Smooth muscle cell (in vitro differentiated cells): Measurements from ENCODE around the gene LSR. TPM values are rescaled to one million over a fixed set of nuclear protein-coding genes. Genes with fewer than 3 reads are reported as not detected.

Experiments used
- DNase-seq: peaks from one replicate; lab custom pipeline; 2025; ENCODE audit not compliant: unreplicated experiment; lab: John Stamatoyannopoulos, UW
- H2AFZ ChIP-seq: fragments of 200-600 bp; sonication (generic); 2 replicates; pipeline ENCODE4 v1.6.0; 2016; ENCODE audit warnings: antibody characterized with exemption, low read depth, mild to moderate bottlenecking
- H3F3A ChIP-seq: fragments of 200-600 bp; sonication (generic); 2 replicates; pipeline ENCODE4 v1.6.0; 2017; ENCODE audit warnings: antibody characterized with exemption, low read depth
- H3K27ac ChIP-seq: fragments of 200-600 bp; sonication (generic); 2 replicates; pipeline ENCODE4 v1.5.1; 2016; ENCODE audit warnings: low read depth, mild to moderate bottlenecking
- H3K27me3 ChIP-seq: fragments of 200-600 bp; sonication (generic); 2 replicates; pipeline ENCODE4 v1.6.1; 2016; ENCODE audit warnings: low read depth, mild to moderate bottlenecking
- H3K36me3 ChIP-seq: fragments of 200-600 bp; sonication (generic); 2 replicates; pipeline ENCODE4 v1.5.1; 2016; ENCODE audit warnings: low read depth
- H3K4me1 ChIP-seq: fragments of 200-600 bp; sonication (generic); 2 replicates; pipeline ENCODE4 v1.5.1; 2016; ENCODE audit warnings: low read depth
- H3K4me2 ChIP-seq: fragments of 200-600 bp; sonication (generic); 2 replicates; pipeline ENCODE4 v1.6.0; 2016; ENCODE audit warnings: mild to moderate bottlenecking
- H3K4me3 ChIP-seq: fragments of 200-600 bp; sonication (generic); 2 replicates; pipeline ENCODE4 v1.5.1; 2016; ENCODE audit warnings: mild to moderate bottlenecking
- H3K79me2 ChIP-seq: fragments of 200-600 bp; sonication (generic); 2 replicates; pipeline ENCODE4 v1.6.0; 2016; ENCODE audit warnings: low read depth, mild to moderate bottlenecking
- H3K9ac ChIP-seq: fragments of 200-600 bp; sonication (generic); 2 replicates; pipeline ENCODE4 v1.6.0; 2016; ENCODE audit warnings: low read depth
- H3K9me3 ChIP-seq: fragments of 200-600 bp; sonication (generic); replicated peaks from 2 replicates; pipeline ENCODE4 v1.5.1; 2016; ENCODE audit warnings: low read depth
- H4K20me1 ChIP-seq: fragments of 200-600 bp; sonication (generic); 2 replicates; pipeline ENCODE4 v1.6.0; 2016; ENCODE audit warnings: low read depth
- WGBS: methylation state at CpG from one replicate; pipeline ENCODE4 v1.1.7; 2016; ENCODE audit warnings: low lambda C conversion rate; 5-methylcytosine and 5-hydroxymethylcytosine counted together
- polyA plus RNA-seq: library from polyadenylated mRNA; unstranded; fragments of >200 nt; fragmentation: Nextera tagmentation; extraction: Ambion mirVana; gene quantifications from 2 replicates; pipeline ENCODE4 v1.2.1, GENCODE V29; 2016
- total RNA-seq: library from RNA; depleted of rRNA; stranded (reverse); fragments of >200 nt; gene quantifications from 2 replicates; pipeline ENCODE4 v1.2.3, GENCODE V29; 2014
- TF ChIP-seq, protein P1 (sequence below): fragments of 200-600 bp; sonication (generic); IDR thresholded peaks from 2 replicates; pipeline ENCODE4 v1.5.1; 2017; ENCODE audit warnings: borderline replicate concordance, mild to moderate bottlenecking, antibody characterized with exemption; ENCODE audit not compliant: insufficient read depth, poor library complexity, severe bottlenecking

LSR gene
- total and polyA plus RNA-seq, 2 experiments from 2014 or later: 14.0 to 14.2 TPM

DNA sequence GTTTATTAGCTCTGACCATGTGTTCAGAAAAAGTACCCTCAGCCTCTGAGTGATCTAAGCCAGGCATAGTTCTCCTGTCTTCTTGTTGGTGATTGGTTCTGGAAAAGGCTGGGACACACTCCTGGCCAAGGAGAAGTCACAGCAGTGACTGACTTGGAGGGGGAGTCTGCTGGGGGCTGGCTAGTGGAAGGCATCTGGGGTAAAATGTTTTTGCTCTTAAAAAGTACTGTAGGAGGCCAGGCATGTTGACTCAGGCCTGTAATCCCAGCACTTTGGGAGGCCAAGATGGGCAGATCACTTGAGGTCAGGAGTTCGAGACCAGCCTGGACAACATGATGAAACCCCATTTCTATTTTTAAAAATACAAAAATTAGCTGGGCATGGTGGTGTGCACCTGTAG is 41.9 kb upstream of the LSR start:
- TF ChIP-seq, protein P1, sequence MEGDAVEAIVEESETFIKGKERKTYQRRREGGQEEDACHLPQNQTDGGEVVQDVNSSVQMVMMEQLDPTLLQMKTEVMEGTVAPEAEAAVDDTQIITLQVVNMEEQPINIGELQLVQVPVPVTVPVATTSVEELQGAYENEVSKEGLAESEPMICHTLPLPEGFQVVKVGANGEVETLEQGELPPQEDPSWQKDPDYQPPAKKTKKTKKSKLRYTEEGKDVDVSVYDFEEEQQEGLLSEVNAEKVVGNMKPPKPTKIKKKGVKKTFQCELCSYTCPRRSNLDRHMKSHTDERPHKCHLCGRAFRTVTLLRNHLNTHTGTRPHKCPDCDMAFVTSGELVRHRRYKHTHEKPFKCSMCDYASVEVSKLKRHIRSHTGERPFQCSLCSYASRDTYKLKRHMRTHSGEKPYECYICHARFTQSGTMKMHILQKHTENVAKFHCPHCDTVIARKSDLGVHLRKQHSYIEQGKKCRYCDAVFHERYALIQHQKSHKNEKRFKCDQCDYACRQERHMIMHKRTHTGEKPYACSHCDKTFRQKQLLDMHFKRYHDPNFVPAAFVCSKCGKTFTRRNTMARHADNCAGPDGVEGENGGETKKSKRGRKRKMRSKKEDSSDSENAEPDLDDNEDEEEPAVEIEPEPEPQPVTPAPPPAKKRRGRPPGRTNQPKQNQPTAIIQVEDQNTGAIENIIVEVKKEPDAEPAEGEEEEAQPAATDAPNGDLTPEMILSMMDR: no peak
- Histone ChIP-seq H2AFZ (no peak overlapping the region), H4K20me1 (no peaks in the 10 kb centered on the region), H3K27me3 (no peaks in the 10 kb centered on the region), H3K9me3 (no peaks in the 10 kb centered on the region), H3K9ac (no peak overlapping the region), H3K4me3 (no peak overlapping the region), H3K4me2 (no peak overlapping the region), H3F3A (no peaks in the 10 kb centered on the region), H3K79me2 (no peaks in the 10 kb centered on the region), H3K27ac (no peak overlapping the region), H3K4me1 (no peaks in the 10 kb centered on the region), H3K36me3 (no peaks in the 10 kb centered on the region)
- no peak for DNase-seq
- 94% methylated on average over 1 of the region's 1 CpG for WGBS

DNA sequence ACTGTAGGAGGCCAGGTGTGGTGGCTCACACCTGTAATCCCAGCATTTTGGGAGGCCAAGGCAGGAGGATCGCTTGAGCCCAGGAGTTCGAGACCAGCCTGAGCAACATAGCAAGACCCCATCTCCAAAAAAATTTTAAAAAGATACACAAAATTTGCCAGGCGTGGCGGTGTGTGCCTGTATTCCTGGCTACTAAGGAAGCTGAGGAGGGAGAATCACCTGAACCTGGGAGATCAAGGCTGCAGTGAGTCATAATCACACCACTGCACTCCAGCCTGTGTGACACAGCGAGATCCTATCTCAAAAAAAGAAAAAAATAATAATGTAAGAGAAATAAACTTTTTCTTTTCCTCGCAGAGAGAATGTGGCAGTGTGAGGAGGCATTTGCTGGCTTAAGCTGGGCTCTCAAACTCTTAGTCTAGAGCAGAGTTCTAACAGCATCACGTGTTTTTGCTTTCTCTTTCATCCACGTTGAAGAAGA is 41.4 kb upstream of the LSR start:
- no peaks in the 10 kb centered on the region for H4K20me1 ChIP-seq
- no peak overlapping the region for H3K9ac ChIP-seq
- WGBS: 89% methylated on average over 8 of the region's 8 CpGs
- DNase-seq: no peak
- H3K9me3 ChIP-seq: no peaks in the 10 kb centered on the region
- TF ChIP-seq, protein P1: no peak
- H3K27ac ChIP-seq: no peak overlapping the region
- no peaks in the 10 kb centered on the region for H3K79me2 ChIP-seq
- no peaks in the 10 kb centered on the region for H3K36me3 ChIP-seq
- H3K4me3 ChIP-seq: no peak overlapping the region
- H3K27me3 ChIP-seq: no peaks in the 10 kb centered on the region
- no peaks in the 10 kb centered on the region for H3F3A ChIP-seq
- no peak overlapping the region for H2AFZ ChIP-seq
- H3K4me1 ChIP-seq: no peaks in the 10 kb centered on the region
- no peak overlapping the region for H3K4me2 ChIP-seq

DNA sequence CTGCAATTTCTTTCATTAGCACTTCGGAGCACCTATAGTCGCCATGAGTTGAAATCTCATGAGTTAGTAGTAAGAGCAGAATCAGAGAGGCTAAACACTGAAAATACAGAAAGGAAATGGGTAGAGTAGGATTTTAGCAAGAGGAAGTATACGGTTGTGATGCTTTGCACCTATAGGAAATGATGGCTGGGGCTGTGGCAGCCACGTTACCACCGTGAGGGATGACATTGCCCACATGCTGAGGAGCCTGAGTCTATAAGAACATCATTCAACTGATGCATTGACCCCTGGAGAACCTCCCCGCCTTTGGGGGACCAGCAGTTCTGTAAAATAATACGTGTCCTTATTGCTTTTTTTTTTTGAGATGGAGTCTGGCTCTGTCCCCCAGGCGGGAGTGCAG is 40.7 kb upstream of the LSR start:
- 88% methylated on average over 8 of the region's 8 CpGs for WGBS
- Histone ChIP-seq H3K9ac (no peak overlapping the region), H2AFZ (no peak overlapping the region), H3K27ac (no peak overlapping the region), H3K36me3 (no peaks in the 10 kb centered on the region), H3K79me2 (no peaks in the 10 kb centered on the region), H3F3A (no peaks in the 10 kb centered on the region), H3K27me3 (no peaks in the 10 kb centered on the region), H4K20me1 (no peaks in the 10 kb centered on the region), H3K4me2 (no peak overlapping the region), H3K9me3 (no peaks in the 10 kb centered on the region), H3K4me3 (no peak overlapping the region), H3K4me1 (no peaks in the 10 kb centered on the region)
- no peak for DNase-seq
- TF ChIP-seq, protein P1: no peak

DNA sequence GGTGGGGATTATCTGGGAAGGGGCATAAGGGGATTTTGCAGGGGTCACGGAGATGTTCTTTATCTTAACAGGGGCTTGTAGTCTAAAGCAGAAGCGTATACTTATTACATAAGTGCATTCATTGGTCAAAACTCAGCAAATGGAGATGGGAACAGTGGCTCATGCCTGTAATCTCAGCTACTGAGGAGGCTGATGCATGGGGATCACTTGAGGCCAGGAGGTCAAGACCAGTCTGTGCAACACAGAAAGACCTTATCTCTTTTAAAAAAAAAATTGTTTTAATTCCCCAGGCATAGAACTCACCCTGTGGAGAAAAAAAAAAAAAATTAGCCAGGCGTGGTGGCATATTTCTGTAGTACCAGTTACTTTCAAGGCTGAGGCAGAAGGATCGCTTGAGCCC is 39.2 kb upstream of the LSR start:
- Histone ChIP-seq H3K27me3 (no peaks in the 10 kb centered on the region), H3K9me3 (no peaks in the 10 kb centered on the region), H3K9ac (no peak overlapping the region), H2AFZ (no peak overlapping the region), H3K36me3 (no peaks in the 10 kb centered on the region), H3K27ac (no peak overlapping the region), H4K20me1 (no peaks in the 10 kb centered on the region), H3K4me1 (no peaks in the 10 kb centered on the region), H3F3A (no peaks in the 10 kb centered on the region), H3K4me3 (no peak overlapping the region), H3K4me2 (no peak overlapping the region), H3K79me2 (no peaks in the 10 kb centered on the region)
- whole genome bisulfite sequencing: 84% methylated on average over 4 of the region's 4 CpGs
- no peak for DNase-seq
- TF ChIP-seq, protein P1: no peak
